Mucosa of gallbladder (tissue), 1 donor: ENCODE data around the gene MAP3K12. TPM values are rescaled to one million over a fixed set of nuclear protein-coding genes. Genes with fewer than 3 reads are reported as not detected.
"Not testable (repeated sequence)": the region's sequence is repeated elsewhere in the genome, so short reads cannot be mapped to it uniquely, and the experiment has no call there.

Experiments
- DNase-seq: peaks from one replicate; pipeline ENCODE4 v3.0.0-alpha.2; 2020; ENCODE audit warnings: low spot score
- total RNA-seq: library from RNA; stranded (reverse); gene quantifications from one replicate; pipeline ENCODE4 v1.2.1, GENCODE V29; 2021
- donor health status: DM: no; HTN: no; CAD: no.

MAP3K12 gene
- total RNA-seq, 1 donor from 2014 or later: 29.2 TPM

GRCh38 chr12:53468282-53468681, 31.0 kb downstream of the MAP3K12 start:
- no peak for DNase-seq

- DNase-seq: no peak
These were observed 31.4 kb downstream of the MAP3K12 start for GRCh38 chr12:53467880-53468279.

GRCh38 chr12:53467082-53467481, 32.2 kb downstream of the MAP3K12 start:
- no peak for DNase-seq

GRCh38 chr12:53466640-53467039, 32.6 kb downstream of the MAP3K12 start:
- DNase-seq: no peak

- no peak for DNase-seq
These were observed 33.6 kb downstream of the MAP3K12 start for GRCh38 chr12:53465679-53466078.

- no peak for DNase-seq
These were observed 34.4 kb downstream of the MAP3K12 start for GRCh38 chr12:53464685-53465418.

- DNase-seq: no peak
These were observed 35.3 kb downstream of the MAP3K12 start for GRCh38 chr12:53463802-53464560.

GRCh38 chr12:53462935-53463334, 36.3 kb downstream of the MAP3K12 start:
- DNase-seq: no peak

GRCh38 chr12:53461591-53461990, 37.7 kb downstream of the MAP3K12 start:
- DNase-seq: no peak

- DNase-seq: no peak
These were observed 38.2 kb downstream of the MAP3K12 start for GRCh38 chr12:53461059-53461458.

- DNase-seq: no peak
These were observed 40.2 kb downstream of the MAP3K12 start for GRCh38 chr12:53459097-53459496.

- no peak for DNase-seq
These were observed 42.4 kb downstream of the MAP3K12 start for GRCh38 chr12:53456654-53457366.

GRCh38 chr12:53454707-53455106, 44.6 kb downstream of the MAP3K12 start:
- no peak for DNase-seq

GRCh38 chr12:53453953-53454640, 45.2 kb downstream of the MAP3K12 start:
- DNase-seq: no peak

- peak; percentile 85 for DNase-seq
These were observed 46.8 kb downstream of the MAP3K12 start for GRCh38 chr12:53452159-53453077.

- DNase-seq: peak; percentile 98
These were observed 47.5 kb downstream of the MAP3K12 start, which contains the start of gene PCBP2 for GRCh38 chr12:53451661-53452158. PCBP2 (plus strand) TSS chr12:53452102; CDS start chr12:53454801, 2,699 bp downstream.

- no peak for DNase-seq
These were observed 48.3 kb downstream of the MAP3K12 start for GRCh38 chr12:53450936-53451335.

- DNase-seq: not testable (repeated sequence)
These were observed 54.5 kb downstream of the MAP3K12 start for GRCh38 chr12:53444593-53445325.

GRCh38 chr12:53443955-53444354, 55.3 kb downstream of the MAP3K12 start:
- DNase-seq: peak; percentile 40
